K562 (cell line): Measurements from ENCODE around the gene OR2V2. TPM values are rescaled to one million over a fixed set of nuclear protein-coding genes. Genes with fewer than 3 reads are reported as not detected.

Experiments used
- ADNP ChIP-seq: fragments of 200-800 bp; sonication (Bioruptor generic); IDR thresholded peaks from 2 replicates; pipeline ENCODE4 v1.6.1; 2016; ENCODE audit warnings: missing genetic modification characterization, missing compliant biosample characterization
- ASH1L ChIP-seq: fragments of 450-650 bp; IDR thresholded peaks from 2 replicates; pipeline ENCODE4 v1.6.1; 2018; ENCODE audit warnings: borderline replicate concordance, mild to moderate bottlenecking, low read depth; ENCODE audit not compliant: partially characterized antibody
- BHLHE40 ChIP-seq: IDR thresholded peaks from 2 replicates; pipeline ENCODE4 v1.6.1; 2011; ENCODE audit warnings: low read length, improper control_type of control experiment
- E2F3 ChIP-seq: fragments of 250-450 bp; sonication (Bioruptor Pico); IDR thresholded peaks from 2 replicates; pipeline ENCODE4 v1.4.0; 2020; ENCODE audit warnings: mild to moderate bottlenecking
- GABPB1 ChIP-seq: sonication (generic); formaldehyde crosslinking; IDR thresholded peaks from 2 replicates; pipeline ENCODE4 v1.8.0; 2022; ENCODE audit warnings: mild to moderate bottlenecking, missing genetic modification reagents
- GTF2E2 ChIP-seq: fragments of 200-800 bp; sonication (Bioruptor generic); IDR thresholded peaks from 2 replicates; pipeline ENCODE4 v1.6.1; 2016; ENCODE audit warnings: missing genetic modification characterization, missing compliant biosample characterization
- HLTF ChIP-seq: fragments of 450-650 bp; IDR thresholded peaks from 2 replicates; pipeline ENCODE4 v1.6.1; 2016
- HMGN3 ChIP-seq: IDR thresholded peaks from 2 replicates; pipeline ENCODE4 v1.6.1; 2011; ENCODE audit warnings: borderline replicate concordance, low read depth, mild to moderate bottlenecking, mixed read lengths, low read length; ENCODE audit not compliant: insufficient read length; ENCODE audit errors: extremely low read depth
- HMGXB4 ChIP-seq: sonication (generic); formaldehyde crosslinking; IDR thresholded peaks from 2 replicates; pipeline ENCODE4 v1.8.1; 2023; ENCODE audit warnings: mild to moderate bottlenecking, missing genetic modification reagents
- MAX ChIP-seq: sonication (generic); formaldehyde crosslinking; IDR thresholded peaks from 2 replicates; pipeline ENCODE4 v1.9.0; 2022; ENCODE audit warnings: mild to moderate bottlenecking, missing genetic modification reagents
- MEIS2 ChIP-seq: fragments of 450-650 bp; IDR thresholded peaks from 2 replicates; pipeline ENCODE4 v1.6.1; 2014; ENCODE audit warnings: mild to moderate bottlenecking; ENCODE audit not compliant: partially characterized antibody
- NFIC ChIP-seq: fragments of 450-650 bp; IDR thresholded peaks from 2 replicates; pipeline ENCODE4 v1.6.1; 2017; ENCODE audit warnings: mild to moderate bottlenecking, inconsistent platforms
- PHB2 ChIP-seq: fragments of 450-650 bp; IDR thresholded peaks from 2 replicates; pipeline ENCODE4 v1.6.1; 2017; ENCODE audit warnings: low read depth
- RCOR1 ChIP-seq, 2 experiments: IDR thresholded peaks; 2 replicates each; pipeline ENCODE4 v1.6.1; 2012; ENCODE audit warnings: low read depth in 2 of 2, low read length in 2 of 2, borderline replicate concordance in 1 of 2, improper control_type of control experiment in 1 of 2
- SIN3A ChIP-seq, 2 experiments: fragments of 150-350 bp in 1 of 2; IDR thresholded peaks; 2 replicates each; pipeline ENCODE4 v1.6.1; 2011 to 2016; ENCODE audit warnings: borderline replicate concordance in 2 of 2, low read depth in 2 of 2, low read length in 2 of 2, mild to moderate bottlenecking in 2 of 2, moderate library complexity in 2 of 2; ENCODE audit not compliant: control insufficient read depth in 1 of 2
- SMAD1 ChIP-seq: fragments of 150-350 bp; IDR thresholded peaks from 2 replicates; pipeline ENCODE4 v1.6.1; 2014; ENCODE audit warnings: low read length, low read depth; ENCODE audit not compliant: partially characterized antibody
- TAF15 ChIP-seq: fragments of 200-400 bp; formaldehyde crosslinking; IDR thresholded peaks from 2 replicates; pipeline ENCODE4 v1.6.1; 2017; ENCODE audit warnings: mild to moderate bottlenecking, low read depth, low read length, moderate library complexity
- TARDBP ChIP-seq: fragments of 450-650 bp; IDR thresholded peaks from 2 replicates; pipeline ENCODE4 v1.6.1; 2016
- TCF15 ChIP-seq: fragments of 250-450 bp; sonication (Bioruptor Pico); IDR thresholded peaks from 2 replicates; pipeline ENCODE4 v1.8.0; 2022; ENCODE audit warnings: moderate library complexity, mild to moderate bottlenecking, inconsistent platforms
- YY1 ChIP-seq, 3 experiments: IDR thresholded peaks; 2 replicates each; pipeline ENCODE4 v1.6.1; 2011; ENCODE audit warnings: low read length in 2 of 3, mild to moderate bottlenecking in 2 of 3, moderate library complexity in 2 of 3, borderline replicate concordance in 1 of 3, control low read depth in 1 of 3, low read depth in 1 of 3; ENCODE audit not compliant: insufficient read depth in 3 of 3, insufficient replicate concordance in 2 of 3, control insufficient read depth in 1 of 3, insufficient read length in 1 of 3; ENCODE audit errors: extremely low read depth in 1 of 3
- ZFP36 ChIP-seq: fragments of 150-350 bp; IDR thresholded peaks from 2 replicates; pipeline ENCODE4 v1.6.1; 2018; ENCODE audit warnings: low read length, low read depth; ENCODE audit not compliant: partially characterized antibody
- ZKSCAN1 ChIP-seq: fragments of 150-350 bp; IDR thresholded peaks from 2 replicates; pipeline ENCODE4 v1.6.1; 2016; ENCODE audit warnings: low read depth, low read length
- ZNF766 ChIP-seq: fragments of 200-800 bp; sonication (Bioruptor generic); conservative IDR thresholded peaks from 2 replicates; pipeline ENCODE4 v1.6.1; 2016; ENCODE audit warnings: missing genetic modification characterization, missing compliant biosample characterization
- polyA plus RNA-seq, 8 experiments: library from polyadenylated mRNA; depleted of rRNA in 4 of 8; stranded (reverse) in 5 of 8; unstranded in 3 of 8; fragments of >200 nt; fragmentation: Nextera tagmentation in 2 of 8; fragmentation: Illumina TruSeq in 1 of 8; extraction: Ambion mirVana in 2 of 8; extraction: Trizol in 1 of 8; gene quantifications; 2 replicates each; pipeline versions ENCODE4 v1.2.1 to v1.2.3, GENCODE V29; 2011 to 2014; ENCODE audit warnings: inconsistent platforms in 1 of 8, missing spikeins in 1 of 8
- total RNA-seq, 7 experiments: library from RNA; depleted of rRNA in 6 of 7; stranded (reverse); fragments of >200 nt in 6 of 7; fragmentation: Illumina TruSeq in 2 of 7; extraction: Trizol in 2 of 7; gene quantifications; 2 replicates each; pipeline versions ENCODE4 v1.2.1 to v1.2.3, GENCODE V29; 2011 to 2021; ENCODE audit warnings: low replicate concordance in 1 of 7

The OR2V2 gene
- total and polyA plus RNA-seq, 9 of the 15 experiments (the other 6 are each of a cell fraction or from before 2014, with no cell fraction given): 0.01 TPM; not detected in 8

GRCh38 chr5:181191526-181192336 lies 44.3 kb downstream of the OR2V2 start (continued):
- TF ChIP-seq HMGXB4 (peak; percentile 96; the same call in 1 of the 2 replicates), SIN3A (IDR thresholded peaks at IDR 0.05; ENCODE audit: borderline replicate concordance in 2 of 2, control insufficient read depth in 1 of 2, low read depth in 2 of 2, low read length in 2 of 2) (peak; percentile 56 to 80; a peak in 2 of 4 replicates), HLTF (0 out of 2 replicates have a peak, but pooled peaks have one; percentile 60), TCF15 (CRISPR knock-in tag) (peak; percentile 79; the same call in 1 of the 2 replicates), TARDBP (peak; percentile 86), MAX (CRISPR knock-in tag) (peak; percentile 77), BHLHE40 (peak; percentile 84), GABPB1 (CRISPR knock-in tag) (peak; percentile 79), MEIS2 (peak; percentile 80), NFIC (peak; percentile 78), ASH1L (peak; percentile 55), RCOR1 (IDR thresholded peaks at IDR 0.05; ENCODE audit: borderline replicate concordance in 1 of 2, low read depth in 2 of 2, low read length in 2 of 2) (peak; percentile 20 to 27; a peak in 1 of 4 replicates), SMAD1 (peak; percentile 23), ZNF766 (CRISPR knock-in tag) (peak; percentile 92), GTF2E2 (tag) (peak; percentile 27; the same call in 1 of the 2 replicates), ZFP36 (peak; percentile 33), ZKSCAN1 (peak; percentile 56), ADNP (tag) (no peak), HMGN3 (peak; percentile 66), YY1 (IDR thresholded peaks at IDR 0.05; ENCODE audit: borderline replicate concordance in 1 of 3, control insufficient read depth in 1 of 3, extremely low read depth in 1 of 3, insufficient read depth in 3 of 3, insufficient read length in 1 of 3, insufficient replicate concordance in 2 of 3, low read depth in 1 of 3, low read length in 2 of 3) (peak; percentile 78 to 96 (median 96)), PHB2 (no peak), TAF15 (no peak), E2F3 (CRISPR knock-in tag) (peak; percentile 45; the same call in 1 of the 2 replicates)
